T-helper 17 cell (primary cell): Measurements from ENCODE around the gene LSAMP. TPM values are rescaled to one million over a fixed set of nuclear protein-coding genes. Genes with fewer than 3 reads are reported as not detected.
"Not testable (repeated sequence)": the region's sequence is repeated elsewhere in the genome, so short reads cannot be mapped to it uniquely, and the experiment has no call there.

Source experiments
- ATAC-seq: fragments of 150-1000 bp; cut with Tn5 transposase; 2 replicates; pipeline ENCODE4 v1.10.0; 2021; ENCODE audit warnings: mild to moderate bottlenecking, moderate library complexity
- DNase-seq, 3 donors: peaks; one replicate each; pipeline versions ENCODE4 v3.0.0 to v3.0.0-alpha.2; 2020 to 2021
- H3K9me3 ChIP-seq: one replicate; pipeline ENCODE4 v1.7.0; 2013; ENCODE audit warnings: low read length, mild to moderate bottlenecking; ENCODE audit not compliant: control insufficient read depth, poor library complexity, severe bottlenecking
- H3K27ac Mint-ChIP-seq: one replicate; pipeline ENCODE4 v1.8.0; 2022; ENCODE audit warnings: mild to moderate bottlenecking, moderate library complexity, mixed read lengths
- H3K27me3 Mint-ChIP-seq: one replicate; pipeline ENCODE4 v1.8.0; 2022; ENCODE audit warnings: mixed read lengths
- H3K36me3 Mint-ChIP-seq: one replicate; pipeline ENCODE4 v1.8.0; 2022; ENCODE audit warnings: low read depth, mixed read lengths
- H3K4me1 Mint-ChIP-seq: one replicate; pipeline ENCODE4 v1.8.0; 2022; ENCODE audit warnings: mild to moderate bottlenecking, mixed read lengths
- H3K4me3 Mint-ChIP-seq: one replicate; pipeline ENCODE4 v1.8.0; 2022; ENCODE audit warnings: mild to moderate bottlenecking, moderate library complexity, mixed read lengths
- total RNA-seq, 4 donors: library from RNA in 2 of 4; stranded (reverse) in 2 of 4; gene quantifications; one replicate each; pipeline ENCODE4 v1.2.3 and lab custom pipeline; 2022 to 2026

The LSAMP gene
- total RNA-seq, 2 donors from 2014 or later = not detected

DNA sequence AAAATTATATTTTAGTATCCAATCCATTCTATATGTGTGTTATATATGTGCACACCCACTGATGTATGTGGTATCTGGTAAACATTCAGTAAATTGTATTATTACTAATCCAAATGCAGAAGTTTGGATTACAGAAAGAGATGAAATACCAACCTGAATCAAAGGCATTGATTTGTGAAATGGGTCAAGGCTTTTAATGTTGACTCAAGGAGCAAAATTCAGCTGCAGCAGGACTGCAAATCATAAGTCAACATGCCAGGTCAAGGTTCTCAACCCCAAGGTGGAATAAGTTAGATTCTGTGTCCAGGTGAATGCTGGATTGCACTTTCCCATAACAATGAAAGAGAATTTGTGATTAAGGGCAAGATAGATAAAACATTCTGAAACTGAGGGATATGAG, 631.3 kb downstream of the LSAMP start:
- H3K4me1 Mint-ChIP-seq = no peaks in the 10 kb centered on the region
- H3K36me3 Mint-ChIP-seq = no peaks in the 10 kb centered on the region
- ATAC-seq (no peak), DNase-seq (no peak)
- no peaks in the 10 kb centered on the region for H3K9me3 ChIP-seq
- no peak overlapping the region for H3K27ac Mint-ChIP-seq
- H3K4me3 Mint-ChIP-seq = no peak overlapping the region
- H3K27me3 Mint-ChIP-seq = peaks cover 25% of the 10 kb centered on the region

DNA sequence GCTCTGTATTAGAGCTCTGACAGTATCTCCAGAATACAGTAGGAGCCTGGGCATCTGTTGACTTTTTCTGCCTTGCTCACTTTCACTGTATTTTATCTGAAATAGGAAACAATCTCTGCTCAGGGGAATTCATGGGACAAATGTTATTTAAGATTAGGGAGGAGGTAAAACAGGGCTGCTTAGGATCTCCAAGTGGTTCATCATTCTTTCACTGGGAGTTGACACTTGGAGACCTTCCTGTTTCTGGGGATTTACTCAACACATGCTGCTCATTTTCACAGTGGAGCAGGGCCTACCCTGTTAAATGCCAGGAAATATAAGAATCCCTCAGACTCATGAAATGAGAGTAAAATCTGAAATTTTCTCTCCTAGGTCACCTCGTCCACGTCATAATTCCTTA, 636.5 kb downstream of the LSAMP start:
- Mint-ChIP-seq H3K4me1 (no peaks in the 10 kb centered on the region), H3K4me3 (no peak overlapping the region), H3K36me3 (no peaks in the 10 kb centered on the region), H3K27ac (no peak overlapping the region), H3K27me3 (peaks cover 46% of the 10 kb centered on the region)
- DNase-seq (no peak), ATAC-seq (no peak)
- H3K9me3 ChIP-seq = no peaks in the 10 kb centered on the region

DNA sequence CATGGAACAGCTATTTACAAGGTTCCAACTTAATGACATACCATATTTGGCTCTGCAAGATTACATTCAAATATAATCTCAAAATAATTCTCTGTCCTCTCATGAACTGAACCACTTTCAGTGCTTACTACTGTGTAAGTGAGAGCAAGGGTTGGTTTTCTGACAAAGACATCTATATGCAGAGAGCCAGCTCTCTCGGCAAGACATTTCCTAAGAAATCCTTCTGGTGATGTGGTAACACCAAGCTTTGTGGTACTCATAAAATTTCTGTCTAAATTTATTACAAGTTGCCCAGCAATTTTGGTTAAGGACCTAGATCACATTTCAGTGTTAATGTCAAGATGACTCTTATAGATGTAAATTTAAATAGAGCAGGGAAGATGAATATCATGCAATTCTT, 637.0 kb downstream of the LSAMP start:
- Mint-ChIP-seq H3K4me3 (no peak overlapping the region), H3K27ac (no peak overlapping the region), H3K27me3 (peaks cover 52% of the 10 kb centered on the region), H3K36me3 (no peaks in the 10 kb centered on the region), H3K4me1 (no peaks in the 10 kb centered on the region)
- DNase-seq (no peak), ATAC-seq (no peak)
- no peaks in the 10 kb centered on the region for H3K9me3 ChIP-seq

DNA sequence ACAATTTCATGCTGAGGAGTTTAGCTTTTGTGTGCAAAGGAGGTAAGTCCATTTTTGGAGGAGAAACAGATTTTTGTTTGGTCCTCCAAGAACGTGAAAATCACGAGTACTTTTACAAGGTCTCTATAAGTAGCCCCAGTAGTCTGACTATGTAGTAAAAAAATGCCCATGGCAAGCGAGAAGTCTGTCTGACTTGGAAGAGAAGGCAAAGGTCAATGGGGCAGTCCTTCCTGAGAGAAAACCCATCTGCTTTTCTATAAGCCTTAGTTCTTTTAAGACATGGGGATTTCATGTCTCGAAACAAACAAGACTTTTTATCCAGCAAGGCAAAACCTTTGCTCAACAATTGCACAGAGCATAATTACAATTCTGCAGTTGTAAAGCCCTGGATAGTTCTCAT, 638.8 kb downstream of the LSAMP start:
- ATAC-seq (no peak), DNase-seq (no peak)
- H3K4me3 Mint-ChIP-seq = no peak overlapping the region
- H3K27me3 Mint-ChIP-seq = peaks cover 65% of the 10 kb centered on the region
- H3K9me3 ChIP-seq = no peaks in the 10 kb centered on the region
- no peak overlapping the region for H3K27ac Mint-ChIP-seq
- H3K4me1 Mint-ChIP-seq = no peaks in the 10 kb centered on the region
- peaks cover 2% of the 10 kb centered on the region for H3K36me3 Mint-ChIP-seq

DNA sequence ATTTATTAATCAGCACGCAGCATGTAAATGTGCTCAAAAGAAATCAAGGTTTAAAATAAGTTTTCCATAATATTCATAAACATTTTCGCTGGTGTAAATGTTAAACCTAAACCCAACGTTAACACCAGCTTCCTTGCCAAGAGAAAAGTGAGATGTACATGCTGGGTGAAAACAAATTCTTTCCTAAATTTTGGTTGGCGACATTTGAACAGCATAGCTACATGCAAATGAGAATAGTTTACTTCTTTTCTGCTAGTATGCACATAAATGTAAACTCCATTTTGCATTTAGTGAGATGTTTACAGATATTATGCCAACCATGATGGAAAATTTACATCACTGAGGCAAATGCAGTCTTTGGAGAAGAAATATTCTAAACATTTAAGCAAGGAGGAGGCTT, 639.8 kb downstream of the LSAMP start:
- ATAC-seq = no peak
- Mint-ChIP-seq H3K27me3 (peaks cover 64% of the 10 kb centered on the region), H3K36me3 (peaks cover 2% of the 10 kb centered on the region), H3K27ac (no peak overlapping the region), H3K4me3 (no peak overlapping the region), H3K4me1 (no peaks in the 10 kb centered on the region)
- DNase-seq = no peak
- no peaks in the 10 kb centered on the region for H3K9me3 ChIP-seq

DNA sequence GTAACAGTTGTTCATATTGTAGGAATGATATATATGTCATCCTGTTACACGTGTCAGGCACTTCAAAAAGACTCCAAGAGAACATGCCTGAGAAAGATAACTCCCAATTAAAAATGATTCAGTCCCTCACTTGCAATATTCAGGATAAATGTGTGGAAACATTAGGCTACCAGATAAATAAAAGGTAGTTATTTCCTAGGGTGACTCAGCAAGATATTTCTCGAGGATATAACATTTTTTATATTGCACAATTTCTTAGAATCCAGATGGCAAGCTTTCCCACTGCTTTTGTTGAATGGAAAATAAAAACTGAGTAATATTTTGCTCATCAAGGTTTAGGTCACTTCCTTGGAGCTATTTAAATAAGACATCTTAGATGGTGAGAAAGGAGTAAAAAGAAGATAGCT, 640.6 kb downstream of the LSAMP start:
- H3K27ac Mint-ChIP-seq = no peak overlapping the region
- H3K4me3 Mint-ChIP-seq = no peak overlapping the region
- H3K36me3 Mint-ChIP-seq = peaks cover 2% of the 10 kb centered on the region
- H3K4me1 Mint-ChIP-seq = no peaks in the 10 kb centered on the region
- DNase-seq (no peak), ATAC-seq (no peak)
- no peaks in the 10 kb centered on the region for H3K9me3 ChIP-seq
- peaks cover 63% of the 10 kb centered on the region for H3K27me3 Mint-ChIP-seq

DNA sequence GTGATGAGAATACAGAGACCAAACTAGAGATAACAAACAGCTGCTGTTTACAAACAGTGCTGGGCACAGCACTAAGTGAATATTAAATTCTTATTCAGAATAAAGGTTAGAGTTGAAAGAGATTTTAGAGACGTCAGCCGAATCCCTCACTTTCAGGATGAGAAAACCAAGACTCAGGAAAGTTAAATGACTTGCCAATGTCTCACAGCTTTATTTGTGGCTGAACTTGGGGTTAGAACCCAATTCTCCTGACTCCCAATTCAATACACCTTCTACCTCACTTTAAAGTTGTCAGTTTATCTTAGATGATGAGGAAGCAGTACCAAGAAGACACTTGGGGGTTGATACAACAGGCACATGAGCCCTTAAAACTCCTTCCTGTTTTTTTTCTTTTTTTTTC, 641.1 kb downstream of the LSAMP start:
- Mint-ChIP-seq H3K27me3 (peaks cover 63% of the 10 kb centered on the region), H3K27ac (no peak overlapping the region), H3K4me1 (no peaks in the 10 kb centered on the region), H3K36me3 (peaks cover 2% of the 10 kb centered on the region), H3K4me3 (no peak overlapping the region)
- no peaks in the 10 kb centered on the region for H3K9me3 ChIP-seq
- DNase-seq (no peak), ATAC-seq (no peak)

DNA sequence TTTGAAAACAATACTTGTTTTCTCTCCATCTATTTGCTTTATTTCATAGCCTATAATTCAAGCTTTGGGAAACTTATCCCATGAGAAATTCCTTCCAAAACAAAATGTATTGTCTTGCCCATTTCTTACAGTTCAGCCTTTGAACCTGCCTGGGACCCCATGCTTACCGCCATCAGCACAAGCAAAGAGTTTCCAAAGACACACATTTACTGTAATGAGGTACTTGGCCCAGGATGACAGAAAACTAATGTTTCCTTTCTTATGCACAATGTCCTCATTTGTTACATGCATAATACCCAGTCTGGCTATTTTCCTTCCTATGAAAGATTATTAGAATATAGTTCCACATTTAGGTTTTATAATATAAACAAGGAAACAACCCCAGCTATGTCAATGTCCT, 641.6 kb downstream of the LSAMP start:
- Mint-ChIP-seq H3K4me3 (no peak overlapping the region), H3K27me3 (peaks cover 61% of the 10 kb centered on the region), H3K4me1 (no peaks in the 10 kb centered on the region), H3K36me3 (peaks cover 2% of the 10 kb centered on the region), H3K27ac (no peak overlapping the region)
- no peaks in the 10 kb centered on the region for H3K9me3 ChIP-seq
- DNase-seq (no peak), ATAC-seq (no peak)

DNA sequence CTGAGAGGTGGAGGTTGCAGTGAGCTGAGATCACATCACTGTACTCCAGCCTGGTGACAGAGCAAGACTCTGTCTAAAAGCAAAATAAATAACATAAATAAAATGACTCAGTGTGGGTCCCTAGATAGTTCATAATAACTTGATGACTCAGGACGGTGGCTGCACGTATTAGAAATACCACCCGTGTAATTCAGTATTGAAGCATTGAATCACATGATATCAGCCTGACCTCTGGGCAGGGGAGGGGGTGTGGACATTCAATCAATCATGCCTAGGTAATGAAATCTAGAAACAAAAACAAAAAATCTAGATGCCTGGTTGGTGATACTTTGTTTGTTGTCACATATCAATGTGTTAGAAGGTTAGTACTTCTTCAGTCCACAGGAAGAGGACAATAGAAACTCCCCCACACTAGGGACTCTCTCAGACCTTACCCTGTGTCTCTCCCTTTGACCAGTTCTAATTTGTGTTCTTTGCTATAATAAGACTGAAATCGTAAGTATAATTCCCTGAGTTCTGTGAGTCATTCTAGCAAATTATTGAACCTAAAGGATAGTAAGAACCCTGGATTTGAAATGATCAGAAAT, 644.7 kb downstream of the LSAMP start:
- Mint-ChIP-seq H3K4me3 (no peak overlapping the region), H3K36me3 (peaks cover 2% of the 10 kb centered on the region), H3K27ac (no peak overlapping the region), H3K27me3 (peaks cover 66% of the 10 kb centered on the region), H3K4me1 (no peaks in the 10 kb centered on the region)
- no peaks in the 10 kb centered on the region for H3K9me3 ChIP-seq
- DNase-seq = no peak
- ATAC-seq = no peak

DNA sequence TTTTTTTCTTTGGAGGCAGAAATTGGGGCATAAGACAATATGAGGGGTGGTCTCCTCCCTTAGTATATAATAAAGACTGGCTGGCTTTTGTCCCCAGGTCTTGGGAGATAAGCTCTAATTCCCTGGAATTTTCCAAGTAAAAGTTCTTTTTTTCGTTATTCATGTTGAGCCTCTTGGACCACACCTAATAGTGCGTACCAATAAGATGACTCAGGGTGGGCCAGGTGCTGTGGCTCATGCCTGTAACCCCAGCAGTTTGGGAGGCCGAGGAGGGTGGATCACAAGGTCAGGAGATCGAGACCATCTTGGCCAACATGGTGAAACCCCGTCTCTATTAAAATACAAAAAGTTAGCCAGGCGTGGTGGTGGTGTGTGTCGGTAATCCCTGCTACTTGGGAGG, 645.2 kb downstream of the LSAMP start:
- H3K27ac Mint-ChIP-seq, H3K4me3 Mint-ChIP-seq, DNase-seq: not testable (repeated sequence)

DNA sequence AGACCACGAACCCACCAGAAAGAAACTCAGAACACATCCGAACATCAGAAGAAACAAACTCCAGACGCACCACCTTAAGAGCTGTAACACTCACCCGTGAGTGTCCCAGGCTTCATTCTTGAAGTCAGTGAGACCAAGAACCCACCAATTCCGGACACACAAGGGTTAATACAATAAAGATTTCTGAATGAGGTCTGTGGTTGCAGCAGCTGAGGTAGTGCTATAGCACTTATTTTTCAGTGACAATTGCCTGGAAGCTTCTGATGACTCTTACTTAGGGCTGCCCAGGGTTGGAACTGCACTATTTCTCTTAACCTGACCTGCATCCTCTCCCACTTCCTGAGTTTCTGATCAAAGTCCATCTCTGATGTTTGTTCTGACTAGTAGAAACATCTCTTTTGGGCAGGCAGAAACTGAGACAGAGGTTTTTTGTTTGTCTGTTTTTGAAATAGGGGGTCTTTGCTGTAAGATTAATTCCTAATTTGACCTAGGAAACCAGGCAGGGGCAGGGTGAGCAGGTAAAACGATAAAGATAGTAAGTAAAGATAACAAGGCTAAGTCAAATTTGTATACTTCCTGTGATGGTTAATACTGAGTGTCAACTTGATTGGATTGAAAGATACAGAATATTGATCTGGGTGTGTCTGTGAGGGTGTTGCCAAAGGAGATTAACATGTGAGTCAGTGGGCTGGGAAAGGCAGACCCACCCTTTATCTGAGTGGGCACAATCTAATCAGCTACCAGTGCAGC, 652.9 kb downstream of the LSAMP start:
- ATAC-seq = peak; percentile 96
- H3K4me3 Mint-ChIP-seq = peak overlapping the region; percentile 84

More for the DNA sequence above, 645.2 kb downstream of the LSAMP start:
- H3K27me3 Mint-ChIP-seq = peaks cover 66% of the 10 kb centered on the region
- not testable (repeated sequence) for H3K4me1 Mint-ChIP-seq, ATAC-seq, H3K36me3 Mint-ChIP-seq, H3K9me3 ChIP-seq

DNA sequence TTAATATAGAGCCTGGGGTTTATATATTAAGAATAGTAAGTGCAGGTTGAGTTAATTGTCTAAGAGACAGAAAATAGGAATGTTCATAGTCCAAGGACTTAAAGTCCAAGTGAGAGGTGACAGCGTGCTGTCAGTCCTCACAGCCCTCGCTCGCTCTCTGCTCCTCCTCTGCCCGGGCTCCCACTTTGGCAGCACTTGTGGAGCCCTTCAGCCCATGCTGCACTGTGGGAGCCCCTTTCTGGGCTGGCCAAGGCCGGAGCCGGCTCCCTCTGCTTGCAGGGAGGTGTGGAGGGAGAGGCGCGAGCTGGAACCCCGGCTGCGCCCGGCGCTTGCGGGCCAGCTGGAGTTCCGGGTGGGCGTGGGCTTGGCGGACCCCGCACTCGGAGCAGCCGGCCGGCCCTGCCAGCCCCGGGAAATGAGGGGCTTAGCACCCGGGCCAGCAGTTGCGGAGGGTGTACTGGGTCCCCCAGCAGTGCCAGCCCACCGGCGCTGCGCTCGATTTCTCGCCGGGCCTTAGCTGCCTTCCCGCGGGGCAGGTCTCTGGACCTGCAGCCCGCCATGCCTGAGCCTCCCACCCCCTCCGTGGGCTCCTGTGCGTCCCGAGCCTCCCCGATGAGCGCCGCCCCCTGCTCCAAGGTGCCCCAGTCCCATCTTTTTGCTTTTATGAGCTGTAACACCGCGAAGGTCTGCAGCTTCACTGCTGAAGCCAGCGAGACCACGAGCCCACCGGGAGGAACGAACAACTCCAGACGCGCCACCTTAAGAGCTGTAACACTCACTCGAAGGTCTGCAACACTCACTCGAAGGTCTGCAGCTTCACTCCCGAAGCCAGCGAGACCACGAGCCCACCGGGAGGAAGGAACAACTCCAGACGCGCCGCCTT, 653.8 kb downstream of the LSAMP start:
- DNase-seq, H3K36me3 Mint-ChIP-seq, H3K27me3 Mint-ChIP-seq, H3K9me3 ChIP-seq, ATAC-seq: not testable (repeated sequence)
- H3K4me1 Mint-ChIP-seq = peaks cover 24% of the 10 kb centered on the region
- H3K27ac Mint-ChIP-seq = peak overlapping the region; percentile 87
- peak overlapping the region; percentile 84 for H3K4me3 Mint-ChIP-seq

More for the DNA sequence above, 652.9 kb downstream of the LSAMP start:
- DNase-seq = no peak
- Mint-ChIP-seq H3K27ac (peak overlapping the region; percentile 87), H3K27me3 (no peaks in the 10 kb centered on the region), H3K4me1 (peaks cover 24% of the 10 kb centered on the region), H3K36me3 (no peaks in the 10 kb centered on the region)
- H3K9me3 ChIP-seq = no peaks in the 10 kb centered on the region

DNA sequence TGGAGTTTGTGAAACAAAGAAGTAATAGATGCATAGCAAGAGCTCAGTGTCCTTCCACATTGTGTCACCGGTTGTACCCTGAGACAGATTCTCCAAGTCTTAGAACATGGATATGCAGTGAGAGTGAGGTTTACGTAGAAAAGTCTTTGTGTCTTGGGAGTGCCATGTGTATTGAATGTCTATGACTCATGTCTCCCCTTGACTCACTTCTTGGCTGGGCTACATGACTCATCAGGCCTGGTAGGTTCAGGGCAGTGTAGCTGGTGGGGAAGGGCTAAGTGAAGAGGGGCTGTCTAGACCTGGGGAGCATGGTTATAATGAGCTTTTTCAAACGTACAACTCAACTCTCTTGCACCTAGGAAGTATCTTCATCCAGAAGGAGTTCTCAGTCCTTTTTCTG, 654.5 kb downstream of the LSAMP start:
- Mint-ChIP-seq H3K36me3 (no peaks in the 10 kb centered on the region), H3K4me3 (no peak overlapping the region), H3K27me3 (no peaks in the 10 kb centered on the region), H3K4me1 (peaks cover 24% of the 10 kb centered on the region), H3K27ac (no peak overlapping the region)
- H3K9me3 ChIP-seq = no peaks in the 10 kb centered on the region
- ATAC-seq = peak; percentile 46
- no peak for DNase-seq
